K562 (cell line): ENCODE data around the gene PTPRC.

Source experiments
- CTCF ChIP-seq, 3 experiments: IDR thresholded peaks in 2 of 3; conservative IDR thresholded peaks in 1 of 3; 2 replicates each; pipeline ENCODE4 v1.5.1; 2011 to 2012; ENCODE audit warnings: low read length in 3 of 3, mild to moderate bottlenecking in 3 of 3, control low read depth in 2 of 3, improper control_type of control experiment in 1 of 3, inconsistent platforms in 1 of 3, low read depth in 1 of 3, mixed read lengths in 1 of 3, moderate library complexity in 1 of 3; ENCODE audit not compliant: insufficient read depth in 2 of 3
- MAFF ChIP-seq: IDR thresholded peaks from 2 replicates; pipeline ENCODE4 v1.6.1; 2012; ENCODE audit warnings: low read length, improper control_type of control experiment
- MXD1 ChIP-seq: fragments of 250-450 bp; sonication (Bioruptor Pico); IDR thresholded peaks from 2 replicates; pipeline ENCODE4 v1.8.0; 2021; ENCODE audit warnings: borderline replicate concordance, mild to moderate bottlenecking, moderate library complexity; ENCODE audit not compliant: poor library complexity, severe bottlenecking
- TEAD1 ChIP-seq, 2 experiments: fragments of 450-650 bp in 1 of 2; sonication (generic) in 1 of 2; formaldehyde crosslinking; IDR thresholded peaks; 2 replicates each; pipeline versions ENCODE4 v1.4.0 to v1.8.0; 2020 to 2022; ENCODE audit warnings: mild to moderate bottlenecking in 2 of 2, missing genetic modification reagents in 1 of 2
- TFE3 ChIP-seq: fragments of 450-650 bp; formaldehyde crosslinking; IDR thresholded peaks from 2 replicates; pipeline ENCODE4 v1.4.0; 2020; ENCODE audit warnings: mild to moderate bottlenecking, mixed read lengths

GRCh38 chr1:198711837-198712236 lies 73.0 kb downstream of the PTPRC start:
- TF ChIP-seq MAFF (no peak), TFE3 (CRISPR knock-in tag) (no peak), TEAD1 (CRISPR knock-in tag; IDR thresholded peaks at IDR 0.05) (no peak), CTCF (IDR thresholded peaks at IDR 0.05 in 2 of 3, conservative IDR thresholded peaks at IDR 0.05 in 1 of 3; ENCODE audit: insufficient read depth in 2 of 3, low read depth in 1 of 3, low read length in 3 of 3) (no peak), MXD1 (CRISPR knock-in tag) (no peak)
